Choroid plexus epithelial cell (primary cell): ENCODE results near the gene KCNK3.

ENCODE experiments used
- DNase-seq: peaks from one replicate; pipeline ENCODE4 v3.0.0-alpha.2; 2010; ENCODE audit warnings: low read depth
- H3K4me3 ChIP-seq: 2 replicates; pipeline ENCODE4 v1.5.1; 2011; ENCODE audit warnings: low read depth, mild to moderate bottlenecking, control low read depth, low read length, moderate library complexity
- CTCF ChIP-seq: conservative IDR thresholded peaks from 2 replicates; pipeline ENCODE4 v1.5.1; 2011; ENCODE audit warnings: low read depth, mild to moderate bottlenecking, control low read depth, inconsistent platforms, low read length, moderate library complexity

Gene KCNK3

GRCh38 chr2:26699295-26699694, 6.8 kb downstream of the KCNK3 start:
- no peak overlapping the region for H3K4me3 ChIP-seq
- no peak for DNase-seq
- no peak for TF ChIP-seq CTCF

- H3K4me3 ChIP-seq, result no peak overlapping the region
- no peak for DNase-seq
- no peak for TF ChIP-seq CTCF
These were observed 7.6 kb downstream of the KCNK3 start for GRCh38 chr2:26700078-26700477.

- TF ChIP-seq CTCF, result no peak
- no peak overlapping the region for H3K4me3 ChIP-seq
- no peak for DNase-seq
These were observed 9.1 kb downstream of the KCNK3 start for GRCh38 chr2:26701596-26701995.

GRCh38 chr2:26702025-26702424, 9.5 kb downstream of the KCNK3 start:
- no peak for TF ChIP-seq CTCF
- H3K4me3 ChIP-seq, result no peak overlapping the region
- DNase-seq, result no peak

- no peak for TF ChIP-seq CTCF
- H3K4me3 ChIP-seq, result no peak overlapping the region
- peak; percentile 36 for DNase-seq
These were observed 12.0 kb downstream of the KCNK3 start for GRCh38 chr2:26704441-26704977.

GRCh38 chr2:26705126-26705525, 12.6 kb downstream of the KCNK3 start:
- DNase-seq, result no peak
- no peak overlapping the region for H3K4me3 ChIP-seq
- no peak for TF ChIP-seq CTCF

- no peak for TF ChIP-seq CTCF
- H3K4me3 ChIP-seq, result no peak overlapping the region
- no peak for DNase-seq
These were observed 13.6 kb downstream of the KCNK3 start for GRCh38 chr2:26706093-26706492.
